CD4-positive, alpha-beta T cell (primary cell): ENCODE data around the gene ARHGAP15. TPM values are rescaled to one million over a fixed set of nuclear protein-coding genes. Genes with fewer than 3 reads are reported as not detected.

Experiments used
- ATAC-seq: fragments of 200-7000 bp; cut with Tn5 transposase; one replicate; pipeline ENCODE4 v1.10.0; 2022; ENCODE audit warnings: mild to moderate bottlenecking; ENCODE audit not compliant: poor library complexity
- CTCF ChIA-PET: fragments of 350-600 bp; sonication (Branson Sonifier 250); formaldehyde crosslinking; loops from one replicate; lab custom pipeline; 2021; ENCODE audit warnings: antibody characterized with exemption, inconsistent platforms; lab: Charles Lee
- POLR2A ChIA-PET: fragments of 350-600 bp; sonication (Branson Sonifier 250); formaldehyde crosslinking; loops from one replicate; lab custom pipeline; 2021; ENCODE audit warnings: antibody characterized with exemption, inconsistent platforms; lab: Charles Lee
- DNase-seq, 14 experiments: peaks; one replicate each; pipeline ENCODE4 v3.0.0-alpha.2; 2013 to 2020; ENCODE audit warnings: mixed read lengths in 2 of 14
- H3K27ac ChIP-seq, 2 donors: one replicate each; pipeline versions ENCODE4 v1.5.1 to v1.7.0; 2013; ENCODE audit warnings: low read length in 2 of 2, low read depth in 1 of 2, mild to moderate bottlenecking in 1 of 2
- H3K27me3 ChIP-seq, 2 experiments: 1 replicate in 1 of 2; 2 replicates in 1 of 2; pipeline versions ENCODE4 v1.6.1 to v1.7.0; 2013; ENCODE audit warnings: low read length in 2 of 2, control low read depth in 1 of 2, mild to moderate bottlenecking in 1 of 2, moderate library complexity in 1 of 2; ENCODE audit not compliant: insufficient read depth in 2 of 2, control insufficient read depth in 1 of 2
- H3K36me3 ChIP-seq: one replicate; pipeline ENCODE4 v1.6.1; 2013; ENCODE audit warnings: low read length, control low read depth; ENCODE audit not compliant: insufficient read depth
- H3K4me1 ChIP-seq: one replicate; pipeline ENCODE4 v1.6.1; 2013; ENCODE audit warnings: low read length, control low read depth; ENCODE audit not compliant: insufficient read depth
- H3K4me3 ChIP-seq: one replicate; pipeline ENCODE4 v1.5.1; 2013; ENCODE audit warnings: mild to moderate bottlenecking, low read length, moderate library complexity
- H3K9me3 ChIP-seq, 2 experiments: 1 replicate in 1 of 2; 2 replicates in 1 of 2; pipeline versions ENCODE4 v1.6.1 to v1.7.0; 2013; ENCODE audit warnings: low read length in 2 of 2, mild to moderate bottlenecking in 2 of 2, control low read depth in 1 of 2, moderate library complexity in 1 of 2; ENCODE audit not compliant: control insufficient read depth in 1 of 2, insufficient read depth in 1 of 2
- H3K27ac Mint-ChIP-seq: one replicate; pipeline ENCODE4 v1.8.0; 2020; ENCODE audit warnings: mixed read lengths
- H3K27me3 Mint-ChIP-seq: one replicate; pipeline ENCODE4 v1.8.0; 2021; ENCODE audit warnings: mixed read lengths
- H3K36me3 Mint-ChIP-seq: one replicate; pipeline ENCODE4 v1.8.0; 2021; ENCODE audit warnings: low read depth, mixed read lengths
- H3K4me1 Mint-ChIP-seq: one replicate; pipeline ENCODE4 v1.8.0; 2021; ENCODE audit warnings: low read depth, mixed read lengths
- H3K4me3 Mint-ChIP-seq: one replicate; pipeline ENCODE4 v1.8.0; 2020; ENCODE audit warnings: mild to moderate bottlenecking, mixed read lengths
- H3K9me3 Mint-ChIP-seq: one replicate; pipeline ENCODE4 v1.8.0; 2020; ENCODE audit warnings: mixed read lengths
- CTCF ChIP-seq: fragments of 200-600 bp; IDR thresholded peaks from one replicate; pipeline ENCODE4 v1.8.0; 2022; ENCODE audit warnings: antibody characterized with exemption, mild to moderate bottlenecking
- intact Hi-C, 2 experiments: fragments of 100-400 bp; cut with DNase I in 1 of 2; cut with micrococcal nuclease in 1 of 2; formaldehyde crosslinking; loops; one replicate each; pipeline versions ENCODE4 v1.15.1 to v1.9.0; 2023 to 2025; cut with DNase I, micrococcal nuclease
- total RNA-seq, 174 experiments: library from RNA in 2 of 174; stranded (reverse) in 2 of 174; gene quantifications; one replicate each; pipeline ENCODE4 v1.2.3 and lab custom pipeline; 2021 to 2026

The ARHGAP15 gene
- total RNA-seq, 2 experiments from 2014 or later, result 158 to 165 TPM

GRCh38 chr2:143688248-143688647 lies 559.0 kb downstream of the ARHGAP15 start:
- POLR2A ChIA-PET, result interaction anchor here (0.7 to 1.2 kb wide), 2 partner anchors 10 to 11 kb away, joined by 3 read pairs; no protein-coding TSS in a partner anchor
- H3K36me3 ChIP-seq, result peaks cover 8% of the 10 kb centered on the region
- Mint-ChIP-seq H3K4me3 (no peak overlapping the region), H3K36me3 (peaks cover 52% of the 10 kb centered on the region), H3K27me3 (no peaks in the 10 kb centered on the region), H3K27ac (no peak overlapping the region), H3K9me3 (no peaks in the 10 kb centered on the region), H3K4me1 (peaks cover 69% of the 10 kb centered on the region)
- ATAC-seq, result no peak
- DNase-seq, result peak in 2 of 14 experiments; percentile 5
- H3K4me1 ChIP-seq, result no peaks in the 10 kb centered on the region
- H3K27me3 ChIP-seq, result no peaks in the 10 kb centered on the region
- H3K27ac ChIP-seq, result no peak overlapping the region
- H3K4me3 ChIP-seq, result no peak overlapping the region
- H3K9me3 ChIP-seq, result no peaks in the 10 kb centered on the region
- TF ChIP-seq CTCF, result no peak
- CTCF ChIA-PET, result no interaction called here
- intact Hi-C loops, result no loop called here

GRCh38 chr2:143688815-143689214 lies 559.6 kb downstream of the ARHGAP15 start:
- DNase-seq (no peak), ATAC-seq (no peak)
- Histone ChIP-seq H3K9me3 (no peaks in the 10 kb centered on the region), H3K4me1 (no peaks in the 10 kb centered on the region), H3K4me3 (no peak overlapping the region), H3K27ac (no peak overlapping the region), H3K27me3 (no peaks in the 10 kb centered on the region), H3K36me3 (peaks cover 8% of the 10 kb centered on the region)
- ChIA-PET CTCF (no interaction called here), POLR2A (interaction anchor here (1.2 kb wide), 1 partner anchor 10 kb away, joined by 3 read pairs; no protein-coding TSS in a partner anchor)
- H3K27me3 Mint-ChIP-seq, result no peaks in the 10 kb centered on the region
- H3K27ac Mint-ChIP-seq, result peak overlapping the region; percentile 4
- no peak for TF ChIP-seq CTCF
- H3K4me1 Mint-ChIP-seq, result peaks cover 69% of the 10 kb centered on the region
- no peak overlapping the region for H3K4me3 Mint-ChIP-seq
- intact Hi-C loops, result no loop called here
- no peaks in the 10 kb centered on the region for H3K9me3 Mint-ChIP-seq
- H3K36me3 Mint-ChIP-seq, result peaks cover 56% of the 10 kb centered on the region

- ChIA-PET POLR2A (no interaction called here), CTCF (no interaction called here)
- H3K27ac Mint-ChIP-seq, result no peak overlapping the region
- no peaks in the 10 kb centered on the region for H3K27me3 ChIP-seq
- no peak for ATAC-seq
- H3K9me3 ChIP-seq, result no peaks in the 10 kb centered on the region
- H3K36me3 Mint-ChIP-seq, result peaks cover 62% of the 10 kb centered on the region
- no peaks in the 10 kb centered on the region for H3K4me1 ChIP-seq
- H3K9me3 Mint-ChIP-seq, result no peaks in the 10 kb centered on the region
- DNase-seq, result no peak
- H3K4me3 ChIP-seq, result no peak overlapping the region
- H3K4me1 Mint-ChIP-seq, result peaks cover 61% of the 10 kb centered on the region
- peaks cover 8% of the 10 kb centered on the region for H3K36me3 ChIP-seq
- intact Hi-C loops, result no loop called here
- H3K4me3 Mint-ChIP-seq, result no peak overlapping the region
- TF ChIP-seq CTCF, result no peak
- no peak overlapping the region for H3K27ac ChIP-seq
- no peaks in the 10 kb centered on the region for H3K27me3 Mint-ChIP-seq
These were observed 560.3 kb downstream of the ARHGAP15 start for GRCh38 chr2:143689541-143689940.
